Measurements from ENCODE around the gene PTPRN2. TPM values are rescaled to one million over a fixed set of nuclear protein-coding genes. Genes with fewer than 3 reads are reported as not detected.
"Not testable (repeated sequence)": the region's sequence is repeated elsewhere in the genome, so short reads cannot be mapped to it uniquely, and the experiment has no call there.

Gene PTPRN2
- total and polyA plus RNA-seq, 2 experiments from 2014 or later: 0.28 TPM; not detected in 1

- Histone ChIP-seq H3K4me3 (no peak overlapping the region), H3K4me1 (ENCODE audit: low read depth) (no peaks in the 10 kb centered on the region), H3K9me3 (ENCODE audit: low read depth) (no peaks in the 10 kb centered on the region), H3K36me3 (no peaks in the 10 kb centered on the region), H3K27ac (no peak overlapping the region), H3K27me3 (no peaks in the 10 kb centered on the region)
- TF ChIP-seq CTCF (IDR thresholded peaks at IDR 0.05; ENCODE audit: low read depth, low read length): no peak
- DNase-seq (ENCODE audit: low read depth in 1 of 2, low spot score in 1 of 2): no peak
Measured at GRCh38 chr7:157897681-157898080, 689.9 kb downstream of the PTPRN2 start.

- no peaks in the 10 kb centered on the region for H3K27me3 ChIP-seq
- no peaks in the 10 kb centered on the region for H3K36me3 ChIP-seq
- no peak overlapping the region for H3K27ac ChIP-seq
- no peak overlapping the region for H3K4me3 ChIP-seq
- no peak for TF ChIP-seq CTCF (IDR thresholded peaks at IDR 0.05; ENCODE audit: low read depth, low read length)
- no peak for DNase-seq (ENCODE audit: low read depth in 1 of 2, low spot score in 1 of 2)
- H3K4me1 ChIP-seq (ENCODE audit: low read depth): no peaks in the 10 kb centered on the region
- no peaks in the 10 kb centered on the region for H3K9me3 ChIP-seq (ENCODE audit: low read depth)
Measured at GRCh38 chr7:157896774-157897555, 690.7 kb downstream of the PTPRN2 start.

GRCh38 chr7:157896376-157896675, 691.3 kb downstream of the PTPRN2 start:
- not testable (repeated sequence) for H3K27me3 ChIP-seq; H3K4me3 ChIP-seq; DNase-seq (ENCODE audit: low read depth in 1 of 2, low spot score in 1 of 2); H3K4me1 ChIP-seq (ENCODE audit: low read depth); H3K9me3 ChIP-seq (ENCODE audit: low read depth); H3K27ac ChIP-seq; H3K36me3 ChIP-seq

- Histone ChIP-seq H3K36me3 (no peaks in the 10 kb centered on the region), H3K27me3 (no peaks in the 10 kb centered on the region), H3K9me3 (ENCODE audit: low read depth) (no peaks in the 10 kb centered on the region), H3K4me1 (ENCODE audit: low read depth) (no peaks in the 10 kb centered on the region), H3K27ac (no peak overlapping the region), H3K4me3 (no peak overlapping the region)
- no peak for DNase-seq (ENCODE audit: low read depth in 1 of 2, low spot score in 1 of 2)
- TF ChIP-seq CTCF (IDR thresholded peaks at IDR 0.05; ENCODE audit: low read depth, low read length): no peak
Measured at GRCh38 chr7:157895520-157896375, 691.9 kb downstream of the PTPRN2 start.

GRCh38 chr7:157895098-157895497, 692.5 kb downstream of the PTPRN2 start:
- H3K4me3 ChIP-seq; H3K9me3 ChIP-seq (ENCODE audit: low read depth); H3K36me3 ChIP-seq; DNase-seq (ENCODE audit: low read depth in 1 of 2, low spot score in 1 of 2); H3K27me3 ChIP-seq; H3K4me1 ChIP-seq (ENCODE audit: low read depth); H3K27ac ChIP-seq: not testable (repeated sequence)

- no peaks in the 10 kb centered on the region for H3K27me3 ChIP-seq
- H3K9me3 ChIP-seq (ENCODE audit: low read depth): no peaks in the 10 kb centered on the region
- H3K4me1 ChIP-seq (ENCODE audit: low read depth): no peaks in the 10 kb centered on the region
- no peak for TF ChIP-seq CTCF (IDR thresholded peaks at IDR 0.05; ENCODE audit: low read depth, low read length)
- no peaks in the 10 kb centered on the region for H3K36me3 ChIP-seq
- H3K27ac ChIP-seq: no peak overlapping the region
- no peak for DNase-seq (ENCODE audit: low read depth in 1 of 2, low spot score in 1 of 2)
- no peak overlapping the region for H3K4me3 ChIP-seq
Measured at GRCh38 chr7:157893535-157894044, 694.0 kb downstream of the PTPRN2 start.

Measured in cardiac muscle cell (in vitro differentiated cells and primary cell).